Heart left ventricle (tissue), 13 donors: Measurements from ENCODE around the gene IFNGR2.

Experiments used
- CTCF ChIP-seq, 12 donors: fragments of 200-600 bp; sonication (generic) in 4 of 12; IDR thresholded peaks; one replicate each; pipeline versions ENCODE4 v1.5.0 to v1.8.0; 2018 to 2022; ENCODE audit warnings: antibody characterized with exemption in 12 of 12, mild to moderate bottlenecking in 5 of 12
- POLR2A ChIP-seq, 2 donors: fragments of 450-650 bp; IDR thresholded peaks; one replicate each; pipeline ENCODE4 v1.6.1; 2017; ENCODE audit warnings: antibody characterized with exemption in 2 of 2, mild to moderate bottlenecking in 2 of 2, moderate library complexity in 2 of 2
- donor health status: ischemic (EF 13 %, LVEDD 7.1; RV severe dilation, severe dysfunction).
- donor health status: DM: no; HTN: yes; CAD: no.
- donor health status: DM: no; HTN: no; CAD: no.
- donor health status: ischemic (EF 25% LVEDD 6.9; RV normal size, moderate dysfunction).
- donor health status: ischemic (EF 25% LVEDD 5.7; RV mildly dilated, moderate dysfunction).
- donor health status: ischemic (EF 35%, LVEDD 5.7; RV mildly dilated, moderate dysfunction).
- donor health status: nonischemic (EF 11% LVEDD 7.7; RV severe dilation, severe dysfunction).
- donor health status: DM: yes; HTN: yes; CAD: no.
- donor health status: PGD.
- donor health status: ischemic (EF 29% LVEDD 5.4; RV normal size, mild dysfunction).
- donor health status: nonischemic (EF 23%, LVEDD 6.1; RV moderate dilation, normal function).

GRCh38 chr21:33397717-33398116 is 5.5 kb upstream of the IFNGR2 start:
- TF ChIP-seq CTCF (IDR thresholded peaks at IDR 0.05) = no peak
- no peak for TF ChIP-seq POLR2A (IDR thresholded peaks at IDR 0.05)
